NOMO-1 (cell line): ENCODE data around the gene CTNS.

Experiments used
- DNase-seq, 2 experiments: peaks; one replicate each; lab custom pipeline; 2025; ENCODE audit not compliant: unreplicated experiment in 2 of 2; lab: John Stamatoyannopoulos, UW

Gene CTNS

GRCh38 chr17:3636154-3636907, at the start of gene CTNS, which contains the start of gene SHPK:
CTNS (plus strand) TSS chr17:3636760; CDS start chr17:3640207, 3,447 bp downstream.
SHPK (minus strand) TSS chr17:3636250; CDS start chr17:3636219, 31 bp downstream.
- DNase-seq = peak; percentile 95 to 96

- no peak for DNase-seq
Measured at GRCh38 chr17:3589784-3590183, 46.8 kb upstream of the CTNS start.

- no peak for DNase-seq
Measured at GRCh38 chr17:3590231-3590630, 46.3 kb upstream of the CTNS start.

GRCh38 chr17:3590768-3591167, 45.8 kb upstream of the CTNS start:
- DNase-seq = no peak

- no peak for DNase-seq
Measured at GRCh38 chr17:3592216-3592860, 44.2 kb upstream of the CTNS start.

- no peak for DNase-seq
Measured at GRCh38 chr17:3593384-3593783, 43.2 kb upstream of the CTNS start.

GRCh38 chr17:3594051-3594800, 42.3 kb upstream of the CTNS start:
- no peak for DNase-seq

GRCh38 chr17:3594976-3595375, 41.6 kb upstream of the CTNS start:
- no peak for DNase-seq

GRCh38 chr17:3596804-3597464, 39.6 kb upstream of the CTNS start:
- no peak for DNase-seq

- DNase-seq = no peak
Measured at GRCh38 chr17:3598078-3598477, 38.5 kb upstream of the CTNS start.

- no peak for DNase-seq
Measured at GRCh38 chr17:3600529-3601205, 35.9 kb upstream of the CTNS start.

GRCh38 chr17:3602499-3602898, 34.1 kb upstream of the CTNS start:
- peak in 1 of 2 experiments; percentile 0 for DNase-seq

GRCh38 chr17:3603119-3603869, 33.3 kb upstream of the CTNS start:
- no peak for DNase-seq

- DNase-seq = no peak
Measured at GRCh38 chr17:3603870-3604259, 32.7 kb upstream of the CTNS start.

GRCh38 chr17:3609689-3610088, 26.9 kb upstream of the CTNS start:
- no peak for DNase-seq

GRCh38 chr17:3610523-3610922, 26.0 kb upstream of the CTNS start:
- no peak for DNase-seq

GRCh38 chr17:3613124-3613523, 23.4 kb upstream of the CTNS start:
- no peak for DNase-seq

GRCh38 chr17:3615160-3615870, 21.2 kb upstream of the CTNS start:
- DNase-seq = no peak

GRCh38 chr17:3621146-3621720, 15.3 kb upstream of the CTNS start:
- no peak for DNase-seq
